Ascending aorta (tissue), 2 donors: ENCODE data around the gene ZMIZ1. TPM values are rescaled to one million over a fixed set of nuclear protein-coding genes. Genes with fewer than 3 reads are reported as not detected.

ENCODE experiments used
- DNase-seq, 2 donors: peaks; one replicate each; pipeline ENCODE4 v3.0.0-alpha.2; 2019; ENCODE audit warnings: low spot score in 2 of 2
- H3K27ac ChIP-seq, 2 donors: fragments of 200-600 bp; sonication (generic); one replicate each; pipeline ENCODE4 v1.5.1; 2016 to 2017; ENCODE audit warnings: mild to moderate bottlenecking in 1 of 2
- H3K27me3 ChIP-seq: fragments of 200-600 bp; sonication (generic); one replicate; pipeline ENCODE4 v1.5.1; 2017
- H3K36me3 ChIP-seq, 2 donors: fragments of 200-600 bp; sonication (generic); one replicate each; pipeline ENCODE4 v1.5.1; 2016
- H3K4me1 ChIP-seq, 2 donors: fragments of 200-600 bp; sonication (generic); one replicate each; pipeline ENCODE4 v1.5.1; 2016 to 2017; ENCODE audit warnings: mild to moderate bottlenecking in 1 of 2
- H3K4me3 ChIP-seq, 2 donors: fragments of 200-600 bp; sonication (generic); one replicate each; pipeline ENCODE4 v1.5.1; 2016 to 2017; ENCODE audit warnings: mild to moderate bottlenecking in 1 of 2
- H3K9me3 ChIP-seq, 2 donors: fragments of 200-600 bp; sonication (generic); one replicate each; pipeline ENCODE4 v1.5.1; 2016
- intact Hi-C: fragments of 100-400 bp; cut with DNase I; formaldehyde crosslinking; loops from one replicate; pipeline ENCODE4 v1.15.1; 2023
- total RNA-seq: library from RNA; depleted of rRNA; stranded (reverse); fragments of >200 nt; gene quantifications from one replicate; pipeline ENCODE4 v1.1.0, GENCODE V29; 2016
- TF ChIP-seq, protein P1 (sequence below), 3 experiments: fragments of 200-600 bp in 2 of 3; fragments of 450-650 bp in 1 of 3; sonication (generic) in 2 of 3; IDR thresholded peaks; one replicate each; pipeline ENCODE4 v1.5.1; 2016 to 2019; ENCODE audit warnings: antibody characterized with exemption in 3 of 3, mild to moderate bottlenecking in 1 of 3, moderate library complexity in 1 of 3

The ZMIZ1 gene, protein sequence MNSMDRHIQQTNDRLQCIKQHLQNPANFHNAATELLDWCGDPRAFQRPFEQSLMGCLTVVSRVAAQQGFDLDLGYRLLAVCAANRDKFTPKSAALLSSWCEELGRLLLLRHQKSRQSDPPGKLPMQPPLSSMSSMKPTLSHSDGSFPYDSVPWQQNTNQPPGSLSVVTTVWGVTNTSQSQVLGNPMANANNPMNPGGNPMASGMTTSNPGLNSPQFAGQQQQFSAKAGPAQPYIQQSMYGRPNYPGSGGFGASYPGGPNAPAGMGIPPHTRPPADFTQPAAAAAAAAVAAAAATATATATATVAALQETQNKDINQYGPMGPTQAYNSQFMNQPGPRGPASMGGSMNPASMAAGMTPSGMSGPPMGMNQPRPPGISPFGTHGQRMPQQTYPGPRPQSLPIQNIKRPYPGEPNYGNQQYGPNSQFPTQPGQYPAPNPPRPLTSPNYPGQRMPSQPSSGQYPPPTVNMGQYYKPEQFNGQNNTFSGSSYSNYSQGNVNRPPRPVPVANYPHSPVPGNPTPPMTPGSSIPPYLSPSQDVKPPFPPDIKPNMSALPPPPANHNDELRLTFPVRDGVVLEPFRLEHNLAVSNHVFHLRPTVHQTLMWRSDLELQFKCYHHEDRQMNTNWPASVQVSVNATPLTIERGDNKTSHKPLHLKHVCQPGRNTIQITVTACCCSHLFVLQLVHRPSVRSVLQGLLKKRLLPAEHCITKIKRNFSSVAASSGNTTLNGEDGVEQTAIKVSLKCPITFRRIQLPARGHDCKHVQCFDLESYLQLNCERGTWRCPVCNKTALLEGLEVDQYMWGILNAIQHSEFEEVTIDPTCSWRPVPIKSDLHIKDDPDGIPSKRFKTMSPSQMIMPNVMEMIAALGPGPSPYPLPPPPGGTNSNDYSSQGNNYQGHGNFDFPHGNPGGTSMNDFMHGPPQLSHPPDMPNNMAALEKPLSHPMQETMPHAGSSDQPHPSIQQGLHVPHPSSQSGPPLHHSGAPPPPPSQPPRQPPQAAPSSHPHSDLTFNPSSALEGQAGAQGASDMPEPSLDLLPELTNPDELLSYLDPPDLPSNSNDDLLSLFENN
- 96.2 TPM for total RNA-seq

GRCh38 chr10:79068562-79069324 lies at the start of gene ZMIZ1:
TSS of gene ZMIZ1 (plus strand) at chr10:79068966. CDS start at chr10:79201633, 132,667 bp downstream.
- intact Hi-C loops, result loop anchor here (1.0 to 10.0 kb wide), 6 partner anchors 95 to 1024 kb away; no protein-coding TSS in a partner anchor
- no peaks in the 10 kb centered on the region for H3K27me3 ChIP-seq
- TF ChIP-seq, protein P1, sequence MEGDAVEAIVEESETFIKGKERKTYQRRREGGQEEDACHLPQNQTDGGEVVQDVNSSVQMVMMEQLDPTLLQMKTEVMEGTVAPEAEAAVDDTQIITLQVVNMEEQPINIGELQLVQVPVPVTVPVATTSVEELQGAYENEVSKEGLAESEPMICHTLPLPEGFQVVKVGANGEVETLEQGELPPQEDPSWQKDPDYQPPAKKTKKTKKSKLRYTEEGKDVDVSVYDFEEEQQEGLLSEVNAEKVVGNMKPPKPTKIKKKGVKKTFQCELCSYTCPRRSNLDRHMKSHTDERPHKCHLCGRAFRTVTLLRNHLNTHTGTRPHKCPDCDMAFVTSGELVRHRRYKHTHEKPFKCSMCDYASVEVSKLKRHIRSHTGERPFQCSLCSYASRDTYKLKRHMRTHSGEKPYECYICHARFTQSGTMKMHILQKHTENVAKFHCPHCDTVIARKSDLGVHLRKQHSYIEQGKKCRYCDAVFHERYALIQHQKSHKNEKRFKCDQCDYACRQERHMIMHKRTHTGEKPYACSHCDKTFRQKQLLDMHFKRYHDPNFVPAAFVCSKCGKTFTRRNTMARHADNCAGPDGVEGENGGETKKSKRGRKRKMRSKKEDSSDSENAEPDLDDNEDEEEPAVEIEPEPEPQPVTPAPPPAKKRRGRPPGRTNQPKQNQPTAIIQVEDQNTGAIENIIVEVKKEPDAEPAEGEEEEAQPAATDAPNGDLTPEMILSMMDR (IDR thresholded peaks at IDR 0.05), result peak in 2 of 3 experiments; percentile 8 to 38
- no peaks in the 10 kb centered on the region for H3K36me3 ChIP-seq
- H3K9me3 ChIP-seq, result no peaks in the 10 kb centered on the region
- H3K4me1 ChIP-seq, result peaks cover 10 to 29% of the 10 kb centered on the region in 2 donors
- H3K27ac ChIP-seq, result peak within 1 kb of the TSS; percentile 98 to 99
- peak; percentile 63 to 95 for DNase-seq
- peak within 1 kb of the TSS; percentile 90 to 98 for H3K4me3 ChIP-seq

DNA sequence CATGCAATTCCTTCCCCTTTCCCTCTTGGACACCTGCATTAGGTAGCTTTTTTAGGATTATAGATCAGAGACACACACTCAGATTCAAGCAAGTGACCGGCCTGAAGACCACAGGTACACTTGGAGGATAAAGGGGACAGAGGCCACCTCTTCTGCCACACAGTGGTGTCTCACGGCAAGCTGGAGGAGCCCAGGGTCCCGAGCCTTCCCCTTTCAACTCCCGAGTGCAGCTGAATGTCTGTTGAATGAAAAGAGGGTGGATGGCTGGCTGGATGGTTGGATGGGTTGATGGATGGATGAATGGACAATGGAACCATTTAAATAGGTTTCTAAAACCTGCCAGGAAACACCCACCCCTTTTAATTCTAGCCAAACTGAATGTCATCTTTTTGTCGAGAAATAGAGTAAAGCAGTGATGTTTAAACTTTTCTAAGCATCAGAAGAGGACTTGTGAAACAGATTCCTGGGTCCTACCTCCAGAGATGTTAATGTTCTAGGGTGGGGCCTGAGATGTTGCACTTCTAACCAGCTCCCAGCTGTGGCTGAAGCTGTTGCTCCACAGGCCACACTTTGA lies 49.2 kb upstream of the ZMIZ1 start:
- H3K9me3 ChIP-seq, result no peaks in the 10 kb centered on the region
- TF ChIP-seq, protein P1 (IDR thresholded peaks at IDR 0.05), result no peak
- no peak for DNase-seq
- H3K4me1 ChIP-seq, result no peaks in the 10 kb centered on the region
- H3K27ac ChIP-seq, result no peak overlapping the region
- H3K4me3 ChIP-seq, result no peak overlapping the region
- no peaks in the 10 kb centered on the region for H3K36me3 ChIP-seq
- intact Hi-C loops, result no loop called here
- no peaks in the 10 kb centered on the region for H3K27me3 ChIP-seq

DNA sequence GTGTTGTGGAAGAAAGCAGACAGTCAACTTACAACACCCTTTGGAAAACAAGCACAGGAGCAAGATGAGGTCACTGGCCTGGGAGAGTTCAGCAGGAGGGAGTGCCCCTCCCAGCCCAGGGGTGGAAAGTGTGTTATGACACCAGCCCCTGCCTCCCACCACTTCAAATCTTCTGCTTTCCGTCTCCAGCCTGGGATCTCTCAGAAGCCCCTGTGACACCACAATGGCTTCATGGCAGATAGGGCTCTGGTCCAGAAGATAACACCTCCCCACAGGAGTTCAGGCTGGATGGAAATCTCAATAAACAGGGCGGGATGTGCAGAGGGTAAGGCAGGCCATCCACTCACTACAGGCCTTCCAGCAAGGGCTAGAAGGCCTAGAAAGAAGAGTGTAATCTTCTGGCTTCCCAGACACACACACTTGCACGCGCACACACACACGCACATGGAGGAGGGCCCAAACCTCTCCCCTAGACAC lies 48.7 kb upstream of the ZMIZ1 start:
- peak in 1 of 2 donors; percentile 70 for DNase-seq
- Histone ChIP-seq H3K9me3 (no peaks in the 10 kb centered on the region), H3K4me3 (no peak overlapping the region), H3K27ac (no peak overlapping the region), H3K27me3 (no peaks in the 10 kb centered on the region), H3K36me3 (no peaks in the 10 kb centered on the region), H3K4me1 (no peaks in the 10 kb centered on the region)
- intact Hi-C loops, result no loop called here
- TF ChIP-seq, protein P1 (IDR thresholded peaks at IDR 0.05), result no peak

DNA sequence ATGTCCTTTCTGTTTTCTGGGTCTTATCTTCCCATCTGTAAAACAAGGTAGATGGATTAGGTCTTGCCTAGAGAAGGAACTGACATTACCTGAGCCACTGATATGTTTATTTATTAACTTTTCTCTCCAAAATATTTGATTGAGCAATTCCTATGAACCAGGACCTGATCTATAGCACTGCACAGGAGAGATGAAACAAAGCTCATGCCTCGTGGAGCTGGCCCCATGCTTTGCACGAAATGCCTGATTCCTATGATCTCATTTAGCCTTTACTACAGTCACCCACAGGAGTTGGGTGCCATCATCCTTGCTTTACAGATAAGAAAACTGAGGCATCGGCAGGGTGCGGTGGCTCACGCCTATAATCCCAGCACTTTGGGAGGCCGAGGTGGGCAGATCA lies 48.2 kb upstream of the ZMIZ1 start:
- Histone ChIP-seq H3K27ac (no peak overlapping the region), H3K4me1 (no peaks in the 10 kb centered on the region), H3K36me3 (no peaks in the 10 kb centered on the region), H3K27me3 (no peaks in the 10 kb centered on the region), H3K4me3 (no peak overlapping the region), H3K9me3 (no peaks in the 10 kb centered on the region)
- intact Hi-C loops, result no loop called here
- DNase-seq, result no peak
- TF ChIP-seq, protein P1 (IDR thresholded peaks at IDR 0.05), result no peak
